HCT116 (cell line): ENCODE results near the gene TBC1D13. TPM values are rescaled to one million over a fixed set of nuclear protein-coding genes. Genes with fewer than 3 reads are reported as not detected.
"Not testable (repeated sequence)": the region's sequence is repeated elsewhere in the genome, so short reads cannot be mapped to it uniquely, and the experiment has no call there.

ENCODE experiments used
- ATAC-seq: fragments of 200-7000 bp; cut with Tn5 transposase; 2 replicates; pipeline ENCODE4 v1.9.1; 2020; ENCODE audit warnings: mild to moderate bottlenecking, moderate library complexity
- BruUV-seq: library from RNA; stranded (reverse); fragments of 400-500 nt; replicated peaks from 2 replicates; lab custom pipeline; 2021; lab: Mats Ljungman, UMichigan
- CTCF ChIA-PET: fragments of 300-600 bp; sonication (Branson Sonifier 250); formaldehyde crosslinking; loops from one replicate; lab custom pipeline; 2021; ENCODE audit warnings: antibody characterized with exemption; lab: Charles Lee
- POLR2A ChIA-PET: fragments of 300-600, 350-600 bp; sonication (Branson Sonifier 250); formaldehyde crosslinking; loops from one replicate; lab custom pipeline; 2021; ENCODE audit warnings: antibody characterized with exemption; lab: Charles Lee
- RAD21 ChIA-PET, 2 experiments: fragments of 300-600 bp; sonication (Branson Sonifier 250); formaldehyde crosslinking; loops; one replicate each; lab custom pipeline; 2023; ENCODE audit warnings: low total read pairs in 2 of 2; ENCODE audit not compliant: uncharacterized antibody in 2 of 2, unreplicated experiment in 2 of 2, low non-redundant PET in 1 of 2; lab: Charles Lee
- DNase-seq: peaks from one replicate; pipeline ENCODE4 v3.0.0-alpha.2; 2010; ENCODE audit warnings: low read depth, low spot score
- H2AFZ ChIP-seq: fragments of 200-600 bp; shearing (Covaris generic), sonication (generic); 2 replicates; pipeline ENCODE4 v1.6.1; 2017; ENCODE audit warnings: low read depth, mixed run types, mixed read lengths, antibody characterized with exemption, low read length; ENCODE audit not compliant: poor library complexity, severe bottlenecking
- H3K27ac ChIP-seq: 2 replicates; pipeline ENCODE4 v1.5.1; 2012; ENCODE audit warnings: low read depth, low read length
- H3K27me3 ChIP-seq: fragments of 200-600 bp; sonication (generic); 2 replicates; pipeline ENCODE4 v1.6.1; 2016; ENCODE audit warnings: mixed run types, low read length, mixed read lengths; ENCODE audit not compliant: insufficient read depth
- H3K36me3 ChIP-seq, 2 experiments: fragments of 200-500 bp in 1 of 2; fragments of 200-600 bp in 1 of 2; sonication (Bioruptor generic) in 1 of 2; sonication (generic) in 1 of 2; 2 replicates each; pipeline versions ENCODE4 v1.5.1 to v1.6.1; 2014 to 2016; ENCODE audit warnings: low read length in 2 of 2, inconsistent platforms in 1 of 2, mixed read lengths in 1 of 2, mixed run types in 1 of 2; ENCODE audit not compliant: insufficient read depth in 2 of 2, control insufficient read depth in 1 of 2
- H3K4me1 ChIP-seq, 2 experiments: fragments of 200-600 bp in 1 of 2; sonication (generic) in 1 of 2; 2 replicates each; pipeline versions ENCODE4 v1.5.1 to v1.6.1; 2012 to 2017; ENCODE audit warnings: low read length in 2 of 2, inconsistent platforms in 1 of 2, mild to moderate bottlenecking in 1 of 2, mixed read lengths in 1 of 2, mixed run types in 1 of 2, moderate library complexity in 1 of 2; ENCODE audit not compliant: insufficient read depth in 2 of 2, control insufficient read depth in 1 of 2
- H3K4me2 ChIP-seq: fragments of 200-600 bp; sonication (generic); 2 replicates; pipeline ENCODE4 v1.6.1; 2017; ENCODE audit warnings: mixed run types, low read length, mixed read lengths
- H3K4me3 ChIP-seq, 2 experiments: fragments of 200-600 bp in 1 of 2; sonication (generic) in 1 of 2; replicated peaks in 1 of 2; 2 replicates each; pipeline ENCODE4 v1.5.1; 2011 to 2016; ENCODE audit warnings: low read length in 2 of 2, control low read depth in 1 of 2, low read depth in 1 of 2, mild to moderate bottlenecking in 1 of 2, mixed read lengths in 1 of 2, mixed run types in 1 of 2
- H3K79me2 ChIP-seq: fragments of 200-600 bp; sonication (generic); 2 replicates; pipeline ENCODE4 v1.6.1; 2017; ENCODE audit warnings: mild to moderate bottlenecking, mixed run types, low read length, moderate library complexity, mixed read lengths; ENCODE audit not compliant: insufficient read depth
- H3K9ac ChIP-seq: fragments of 200-600 bp; sonication (generic); 2 replicates; pipeline ENCODE4 v1.6.1; 2016; ENCODE audit warnings: low read length, mixed read lengths
- H3K9me2 ChIP-seq: fragments of 200-600 bp; sonication (generic), shearing (Covaris generic); 2 replicates; pipeline ENCODE4 v1.6.1; 2017; ENCODE audit warnings: mixed run types, mild to moderate bottlenecking, moderate library complexity; ENCODE audit not compliant: insufficient read depth
- H3K9me3 ChIP-seq, 2 experiments: fragments of 200-500 bp in 1 of 2; fragments of 200-600 bp in 1 of 2; sonication (Bioruptor generic) in 1 of 2; sonication (generic) in 1 of 2; 2 replicates each; pipeline ENCODE4 v1.6.1; 2014 to 2017; ENCODE audit warnings: low read length in 2 of 2, mixed read lengths in 2 of 2, inconsistent platforms in 1 of 2, low read depth in 1 of 2, mild to moderate bottlenecking in 1 of 2, mixed run types in 1 of 2, moderate library complexity in 1 of 2; ENCODE audit not compliant: control insufficient read depth in 1 of 2, insufficient read depth in 1 of 2
- H4K20me1 ChIP-seq: fragments of 200-600 bp; sonication (generic), shearing (Covaris generic); 2 replicates; pipeline ENCODE4 v1.6.1; 2017; ENCODE audit warnings: mixed run types, mild to moderate bottlenecking, moderate library complexity; ENCODE audit not compliant: insufficient read depth
- ATF3 ChIP-seq: IDR thresholded peaks from 2 replicates; pipeline ENCODE4 v1.6.1; 2012
- CBX3 ChIP-seq: IDR thresholded peaks from 2 replicates; pipeline ENCODE4 v1.6.1; 2012; ENCODE audit warnings: low read depth
- EGR1 ChIP-seq: IDR thresholded peaks from 2 replicates; pipeline ENCODE4 v1.6.1; 2012; ENCODE audit warnings: low read depth
- EZH2phosphoT487 ChIP-seq: fragments of 200-600 bp; IDR thresholded peaks from 2 replicates; pipeline ENCODE4 v1.6.1; 2018; ENCODE audit warnings: antibody characterized with exemption, borderline replicate concordance
- POLR2A ChIP-seq: IDR thresholded peaks from 2 replicates; pipeline ENCODE4 v1.7.0; 2011; ENCODE audit warnings: borderline replicate concordance; ENCODE audit not compliant: insufficient read depth, insufficient read length; ENCODE audit errors: extremely low read depth
- ZFX ChIP-seq: fragments of 450-650 bp; IDR thresholded peaks from 2 replicates; pipeline ENCODE4 v1.6.1; 2017
- intact Hi-C: fragments of 100-400 bp; cut with micrococcal nuclease; formaldehyde crosslinking; loops from 2 replicates; pipeline ENCODE4 v1.10.0; 2022
- total RNA-seq: library from RNA; stranded (reverse); gene quantifications from one replicate; pipeline ENCODE4 v1.2.1, GENCODE V29; 2021; ENCODE audit not compliant: unreplicated experiment
- TF ChIP-seq, protein P1 (sequence below), 3 experiments: fragments of 200-600 bp in 1 of 3; sonication (generic) in 1 of 3; IDR thresholded peaks in 2 of 3; conservative IDR thresholded peaks in 1 of 3; 2 replicates each; pipeline ENCODE4 v1.5.1; 2012 to 2017; ENCODE audit warnings: low read depth in 2 of 3, low read length in 2 of 3, antibody characterized with exemption in 1 of 3, borderline replicate concordance in 1 of 3, control low read depth in 1 of 3, mild to moderate bottlenecking in 1 of 3, mixed read lengths in 1 of 3, mixed run types in 1 of 3, moderate library complexity in 1 of 3; ENCODE audit not compliant: insufficient read depth in 1 of 3

Gene TBC1D13
- total RNA-seq, 1 experiment from 2014 or later, result 17.5 TPM

DNA sequence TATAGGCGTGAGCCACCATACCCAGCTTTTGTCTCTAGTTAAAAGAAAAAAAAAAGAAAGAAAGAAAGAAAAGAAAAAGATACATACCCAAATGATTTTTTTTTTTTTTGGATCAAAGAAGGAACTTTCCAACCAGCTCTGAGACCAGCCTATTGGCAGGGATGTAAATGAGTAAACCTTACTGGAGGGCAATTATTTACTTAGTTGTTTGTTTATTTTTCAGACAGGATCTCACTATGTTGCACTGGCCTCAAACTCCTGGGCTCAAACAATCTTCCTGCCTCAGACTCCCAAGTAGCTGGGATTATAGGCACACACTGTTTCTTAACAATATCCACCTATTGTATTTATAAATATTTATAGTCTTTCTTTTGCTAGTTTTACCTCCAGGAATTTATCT, 53.5 kb downstream of the TBC1D13 start (continued):
- TF ChIP-seq, protein P1, sequence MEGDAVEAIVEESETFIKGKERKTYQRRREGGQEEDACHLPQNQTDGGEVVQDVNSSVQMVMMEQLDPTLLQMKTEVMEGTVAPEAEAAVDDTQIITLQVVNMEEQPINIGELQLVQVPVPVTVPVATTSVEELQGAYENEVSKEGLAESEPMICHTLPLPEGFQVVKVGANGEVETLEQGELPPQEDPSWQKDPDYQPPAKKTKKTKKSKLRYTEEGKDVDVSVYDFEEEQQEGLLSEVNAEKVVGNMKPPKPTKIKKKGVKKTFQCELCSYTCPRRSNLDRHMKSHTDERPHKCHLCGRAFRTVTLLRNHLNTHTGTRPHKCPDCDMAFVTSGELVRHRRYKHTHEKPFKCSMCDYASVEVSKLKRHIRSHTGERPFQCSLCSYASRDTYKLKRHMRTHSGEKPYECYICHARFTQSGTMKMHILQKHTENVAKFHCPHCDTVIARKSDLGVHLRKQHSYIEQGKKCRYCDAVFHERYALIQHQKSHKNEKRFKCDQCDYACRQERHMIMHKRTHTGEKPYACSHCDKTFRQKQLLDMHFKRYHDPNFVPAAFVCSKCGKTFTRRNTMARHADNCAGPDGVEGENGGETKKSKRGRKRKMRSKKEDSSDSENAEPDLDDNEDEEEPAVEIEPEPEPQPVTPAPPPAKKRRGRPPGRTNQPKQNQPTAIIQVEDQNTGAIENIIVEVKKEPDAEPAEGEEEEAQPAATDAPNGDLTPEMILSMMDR (IDR thresholded peaks at IDR 0.05 in 2 of 3, conservative IDR thresholded peaks at IDR 0.05 in 1 of 3; ENCODE audit: borderline replicate concordance in 1 of 3, insufficient read depth in 1 of 3, low read depth in 2 of 3, low read length in 2 of 3), result no peak
- no peak for TF ChIP-seq EZH2phosphoT487
- TF ChIP-seq CBX3, result no peak
- TF ChIP-seq ZFX, result no peak
- TF ChIP-seq ATF3, result no peak
- no peak for TF ChIP-seq EGR1
- TF ChIP-seq, all 23 proteins: peak for 0

DNA sequence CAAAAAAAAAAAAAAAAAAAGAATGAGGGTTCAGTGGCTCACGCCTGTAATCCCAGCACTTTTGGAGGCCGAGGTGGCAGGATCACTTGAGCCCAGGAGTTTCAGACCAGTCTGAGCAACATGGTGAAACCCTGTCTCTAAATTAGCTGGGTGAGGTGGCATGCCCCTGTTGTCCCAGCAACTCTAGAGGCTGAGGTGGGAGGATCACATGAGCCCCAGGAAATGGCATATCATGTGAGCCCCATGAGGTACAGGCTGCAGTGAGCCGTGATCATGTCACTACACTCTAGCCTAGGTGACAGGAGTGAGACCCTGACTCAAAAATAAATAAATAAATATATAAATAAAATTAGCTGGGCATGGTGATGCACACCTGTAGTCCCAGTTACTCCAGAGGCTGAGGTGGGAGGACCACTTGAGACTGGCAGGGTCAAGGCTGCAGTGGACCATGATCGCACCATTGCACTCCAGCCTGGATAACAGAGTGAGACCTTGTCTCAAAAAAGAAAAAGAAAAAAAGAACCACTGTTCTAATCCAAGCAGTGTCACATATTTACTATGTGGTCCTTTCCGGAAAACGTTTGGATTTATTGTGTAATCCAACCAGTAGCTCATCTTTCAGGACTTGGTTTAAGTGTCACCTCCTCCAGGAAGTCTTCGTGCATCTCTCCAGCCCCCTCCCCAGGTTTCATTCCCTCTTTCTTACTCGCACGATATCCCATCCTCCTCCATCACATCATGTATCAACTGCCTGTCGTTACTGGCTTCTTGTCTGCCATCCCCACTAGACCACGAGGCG, 54.8 kb downstream of the TBC1D13 start:
- Histone ChIP-seq H3K36me3 (no peaks in the 10 kb centered on the region), H3K9me2 (no peaks in the 10 kb centered on the region), H3K79me2 (no peaks in the 10 kb centered on the region), H3K27me3 (no peaks in the 10 kb centered on the region), H3K9me3 (no peaks in the 10 kb centered on the region; a peak in 1 of 4 replicates), H3K4me2 (no peak overlapping the region), H3K4me1 (no peaks in the 10 kb centered on the region), H3K4me3 (no peak overlapping the region), H3K27ac (no peak overlapping the region), H2AFZ (no peak overlapping the region), H3K9ac (no peak overlapping the region), H4K20me1 (no peaks in the 10 kb centered on the region)
- intact Hi-C loops, result no loop called here
- DNase-seq (no peak), ATAC-seq (no peak)
- ChIA-PET CTCF (no interaction called here), RAD21 (no interaction called here), POLR2A (no interaction called here)
- BruUV-seq, result no TSS peak
- TF ChIP-seq ZFX (no peak), POLR2A (no peak)
- TF ChIP-seq, protein P1 (IDR thresholded peaks at IDR 0.05 in 2 of 3, conservative IDR thresholded peaks at IDR 0.05 in 1 of 3; ENCODE audit: borderline replicate concordance in 1 of 3, insufficient read depth in 1 of 3, low read depth in 2 of 3, low read length in 2 of 3), result no peak

- BruUV-seq, H2AFZ ChIP-seq, H3K36me3 ChIP-seq, H3K79me2 ChIP-seq, POLR2A ChIA-PET, H4K20me1 ChIP-seq, intact Hi-C loops, H3K27me3 ChIP-seq, DNase-seq, ATAC-seq, H3K4me2 ChIP-seq, H3K9ac ChIP-seq, H3K9me2 ChIP-seq, H3K27ac ChIP-seq, H3K9me3 ChIP-seq, CTCF ChIA-PET, RAD21 ChIA-PET, H3K4me3 ChIP-seq, H3K4me1 ChIP-seq: not testable (repeated sequence)
Observed at GRCh38 chr9:128843171-128843570, 56.1 kb downstream of the TBC1D13 start.
